HepG2 (cell line): ENCODE data around the gene SRGAP3. TPM values are rescaled to one million over a fixed set of nuclear protein-coding genes. Genes with fewer than 3 reads are reported as not detected.

Experiments
- ATAC-seq: fragments of 200-7000 bp; cut with Tn5 transposase; 3 replicates; pipeline ENCODE4 v1.9.1; 2020; ENCODE audit warnings: mild to moderate bottlenecking, moderate library complexity
- BruUV-seq: library from RNA; stranded (reverse); fragments of 400-500 nt; replicated peaks from 2 replicates; lab custom pipeline; 2021; lab: Mats Ljungman, UMichigan
- CTCF ChIA-PET: fragments of 300-600 bp; formaldehyde crosslinking; extraction: SDS; loops from one replicate; lab custom pipeline; 2021; ENCODE audit warnings: low total read pairs, inconsistent platforms, low intra/inter-chr PET ratio; lab: Yijun Ruan, JAX
- POLR2A ChIA-PET: fragments of 350-600 bp; sonication (Branson Sonifier 250); formaldehyde crosslinking; loops from one replicate; lab custom pipeline; 2020; ENCODE audit warnings: antibody characterized with exemption, inconsistent platforms; lab: Yijun Ruan, JAX
- DNase-seq: peaks from one replicate; pipeline ENCODE4 v3.0.0-alpha.2; 2015; ENCODE audit warnings: low spot score
- FAIRE-seq: peaks from 3 replicates; lab custom pipeline; 2011; peaks lifted over from hg19 to GRCh38; lab: Jason Lieb, UNC
- H2AFZ ChIP-seq: one replicate; pipeline ENCODE4 v1.6.1; 2011; ENCODE audit warnings: low read length, inconsistent platforms
- H3K27ac ChIP-seq: fragments of 300-600 bp; 3 replicates; pipeline ENCODE4 v1.8.0; 2011; ENCODE audit warnings: mixed run types, mild to moderate bottlenecking, mixed read lengths, low read length, inconsistent platforms; ENCODE audit not compliant: insufficient read depth; ENCODE audit errors: extremely low read length
- H3K27me3 ChIP-seq, 2 experiments: fragments of 200-600 bp in 1 of 2; 2 replicates in 1 of 2; 3 replicates in 1 of 2; pipeline versions ENCODE4 v1.6.0 to v1.8.0; 2011; ENCODE audit warnings: low read length in 2 of 2, mild to moderate bottlenecking in 2 of 2, moderate library complexity in 2 of 2, inconsistent platforms in 1 of 2; ENCODE audit not compliant: insufficient read depth in 2 of 2, control insufficient read depth in 1 of 2
- H3K36me3 ChIP-seq, 2 experiments: fragments of 200-600 bp in 1 of 2; replicated peaks in 1 of 2; 2 replicates in 1 of 2; 3 replicates in 1 of 2; pipeline versions ENCODE4 v1.5.1 to v1.8.0; 2011; ENCODE audit warnings: low read length in 2 of 2, inconsistent platforms in 1 of 2; ENCODE audit not compliant: insufficient read depth in 2 of 2, control insufficient read depth in 1 of 2
- H3K4me1 ChIP-seq: 2 replicates; pipeline ENCODE4 v1.5.1; 2012; ENCODE audit warnings: low read length, inconsistent platforms; ENCODE audit not compliant: insufficient read depth
- H3K4me2 ChIP-seq: 2 replicates; pipeline ENCODE4 v1.6.0; 2011; ENCODE audit warnings: low read depth, low read length, inconsistent platforms
- H3K4me3 ChIP-seq, 3 experiments: fragments of 200-600 bp in 1 of 3; sonication (generic), shearing (Covaris generic) in 1 of 3; replicated peaks in 1 of 3; 2 replicates each; pipeline ENCODE4 v1.5.1; 2011 to 2016; ENCODE audit warnings: low read length in 3 of 3, inconsistent platforms in 2 of 3, low read depth in 2 of 3, mild to moderate bottlenecking in 2 of 3, control low read depth in 1 of 3, mixed read lengths in 1 of 3; ENCODE audit not compliant: insufficient read depth in 1 of 3
- H3K79me2 ChIP-seq: one replicate; pipeline ENCODE4 v1.6.1; 2011; ENCODE audit warnings: low read length, inconsistent platforms; ENCODE audit not compliant: insufficient read depth
- H3K9ac ChIP-seq: 2 replicates; pipeline ENCODE4 v1.6.0; 2011; ENCODE audit warnings: mild to moderate bottlenecking, low read depth, low read length, inconsistent platforms; ENCODE audit not compliant: insufficient read depth
- H3K9me3 ChIP-seq: 2 replicates; pipeline ENCODE4 v1.5.1; 2012; ENCODE audit warnings: mild to moderate bottlenecking, low read length
- H4K20me1 ChIP-seq: 2 replicates; pipeline ENCODE4 v1.6.0; 2011; ENCODE audit warnings: inconsistent platforms, mild to moderate bottlenecking, low read length, moderate library complexity; ENCODE audit not compliant: insufficient read depth
- PCBP2 ChIP-seq: fragments of 200-400 bp; formaldehyde crosslinking; optimal IDR thresholded peaks from 2 replicates; pipeline ENCODE3; 2018; ENCODE audit warnings: low read length, low read depth; ENCODE audit not compliant: poor library complexity, severe bottlenecking
- RELA ChIP-seq: sonication (generic); formaldehyde crosslinking; IDR thresholded peaks from 2 replicates; pipeline ENCODE4 v1.4.0; 2020; ENCODE audit warnings: missing genetic modification reagents
- SRY ChIP-seq: sonication (generic); formaldehyde crosslinking; IDR thresholded peaks from 2 replicates; pipeline ENCODE4 v1.8.0; 2022; ENCODE audit warnings: mild to moderate bottlenecking, missing genetic modification reagents
- TSC22D2 ChIP-seq: sonication (generic); formaldehyde crosslinking; IDR thresholded peaks from 2 replicates; pipeline ENCODE4 v1.5.1; 2020; ENCODE audit warnings: missing genetic modification reagents, mild to moderate bottlenecking, borderline replicate concordance
- ZNF331 ChIP-seq: sonication (generic); formaldehyde crosslinking; IDR thresholded peaks from 2 replicates; pipeline ENCODE4 v1.4.0; 2020; ENCODE audit warnings: missing genetic modification reagents
- ZNF674 ChIP-seq: sonication (generic); formaldehyde crosslinking; IDR thresholded peaks from 2 replicates; pipeline ENCODE4 v1.5.0; 2020; ENCODE audit warnings: low read depth, mild to moderate bottlenecking, missing genetic modification reagents
- WGBS: methylation state at CpG from one replicate; pipeline ENCODE4 v1.1.6; 2017; ENCODE audit warnings: low lambda C conversion rate; 5-methylcytosine and 5-hydroxymethylcytosine counted together
- in situ Hi-C: cut with HindIII; loops from 2 replicates; pipeline ENCODE4 v1.10.0; 2017; ENCODE audit warnings: low pct_unique_long_range_greater_than_20kb; ENCODE audit not compliant: extremely low pct_ligation_motif_present
- intact Hi-C: fragments of 100-400 bp; cut with micrococcal nuclease; formaldehyde crosslinking; loops from one replicate; pipeline ENCODE4 v1.10.0; 2022; ENCODE audit not compliant: unreplicated experiment
- polyA plus RNA-seq, 8 experiments: library from polyadenylated mRNA; depleted of rRNA in 3 of 8; stranded (reverse) in 7 of 8; unstranded in 1 of 8; fragments of >200 nt; fragmentation: Illumina TruSeq in 4 of 8; extraction: Trizol in 4 of 8; gene quantifications; 2 replicates each; pipeline versions ENCODE4 v1.2.1 to v1.2.3, GENCODE V29; 2011 to 2016; ENCODE audit warnings: low read depth in 4 of 8, missing spikeins in 1 of 8, mixed read lengths in 1 of 8; ENCODE audit not compliant: insufficient read depth in 1 of 8
- total RNA-seq, 5 experiments: library from RNA; depleted of rRNA; stranded (reverse); fragments of >200 nt; fragmentation: Illumina TruSeq; extraction: Trizol; gene quantifications; 2 replicates each; pipeline ENCODE4 v1.2.3, GENCODE V29; 2016; ENCODE audit warnings: low read depth in 1 of 5
- TF ChIP-seq, protein P1 (sequence below): sonication (generic); formaldehyde crosslinking; IDR thresholded peaks from 2 replicates; pipeline ENCODE4 v1.5.1; 2020; ENCODE audit warnings: missing genetic modification reagents, mild to moderate bottlenecking, borderline replicate concordance
- TF ChIP-seq, protein P2 (sequence below): sonication (generic); formaldehyde crosslinking; conservative IDR thresholded peaks from 2 replicates; pipeline ENCODE4 v1.4.0; 2020; ENCODE audit warnings: missing genetic modification reagents
- TF ChIP-seq, protein P3 (sequence below): sonication (generic); formaldehyde crosslinking; IDR thresholded peaks from 2 replicates; pipeline ENCODE4 v1.5.1; 2020; ENCODE audit warnings: missing genetic modification reagents, mild to moderate bottlenecking, borderline replicate concordance
- TF ChIP-seq, protein P4 (sequence below): IDR thresholded peaks from 2 replicates; pipeline ENCODE4 v1.6.1; 2016; ENCODE audit warnings: missing compliant biosample characterization, missing genetic modification reagents, borderline replicate concordance
- TF ChIP-seq, protein P5 (sequence below): sonication (generic); formaldehyde crosslinking; IDR thresholded peaks from 2 replicates; pipeline ENCODE4 v1.8.0; 2022; ENCODE audit warnings: missing genetic modification reagents, mild to moderate bottlenecking, borderline replicate concordance

Gene SRGAP3
- total and polyA plus RNA-seq, 2 of the 13 experiments (the other 11 are each of a cell fraction or from before 2014, with no cell fraction given), result 1.2 to 1.4 TPM

DNA sequence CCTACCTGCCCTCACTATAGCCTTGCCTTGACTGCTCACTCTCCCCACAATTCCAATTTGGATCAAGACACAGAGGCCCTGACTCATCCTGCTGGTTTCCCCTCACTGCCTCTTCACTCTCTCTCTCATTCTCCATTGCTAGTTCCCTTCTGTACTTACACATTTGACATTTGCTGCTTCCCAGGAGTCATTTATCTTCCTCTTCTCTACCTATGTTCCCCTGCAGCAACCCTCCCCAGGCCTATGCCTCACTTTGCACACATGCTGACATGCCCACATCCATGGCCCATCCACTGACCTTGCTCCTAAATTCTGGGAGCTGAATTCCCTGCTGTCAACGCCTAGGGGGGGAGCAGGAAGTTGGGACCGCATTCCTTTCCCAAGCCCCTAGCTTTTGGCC lies 82.2 kb downstream of the SRGAP3 start:
- WGBS, result 0% methylated on average over 2 of the region's 2 CpGs
- POLR2A ChIA-PET, result no interaction called here

DNA sequence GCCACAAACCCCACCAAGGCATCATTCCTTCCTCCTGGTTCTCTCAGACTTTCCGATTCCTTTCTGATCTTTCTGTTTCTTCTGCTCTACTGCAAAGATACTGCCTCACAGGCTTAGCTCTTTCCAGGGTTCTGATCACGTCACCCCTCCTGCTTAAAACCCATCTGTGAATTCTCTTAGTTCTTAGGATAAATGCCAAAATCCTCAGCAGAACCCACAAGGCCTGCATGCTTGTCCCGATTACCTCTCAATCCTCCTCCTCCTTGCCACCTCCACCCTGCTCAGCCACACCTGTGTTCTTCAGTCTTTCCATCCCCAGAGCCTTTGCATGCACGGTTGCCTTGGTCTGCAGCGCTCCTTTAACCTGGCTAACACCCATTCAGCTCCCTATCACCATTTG lies 84.0 kb downstream of the SRGAP3 start:
- no peak for TF ChIP-seq TSC22D2
- TF ChIP-seq PCBP2, result no peak
- TF ChIP-seq ZNF674 (CRISPR knock-in tag), result no peak
- TF ChIP-seq, protein P1, sequence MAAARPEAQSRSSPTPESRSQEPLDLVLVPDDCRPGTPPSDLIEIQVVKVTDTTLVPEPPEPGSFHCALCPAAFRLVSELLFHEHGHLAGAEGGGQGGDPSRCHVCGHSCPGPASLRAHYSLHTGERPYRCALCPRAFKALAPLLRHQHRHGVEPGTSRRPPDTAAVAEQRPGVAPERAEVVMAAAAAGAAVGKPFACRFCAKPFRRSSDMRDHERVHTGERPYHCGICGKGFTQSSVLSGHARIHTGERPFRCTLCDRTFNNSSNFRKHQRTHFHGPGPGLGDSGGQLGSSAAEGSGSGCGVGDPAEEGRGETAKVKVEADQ (CRISPR knock-in tag), result no peak
- TF ChIP-seq, protein P2, sequence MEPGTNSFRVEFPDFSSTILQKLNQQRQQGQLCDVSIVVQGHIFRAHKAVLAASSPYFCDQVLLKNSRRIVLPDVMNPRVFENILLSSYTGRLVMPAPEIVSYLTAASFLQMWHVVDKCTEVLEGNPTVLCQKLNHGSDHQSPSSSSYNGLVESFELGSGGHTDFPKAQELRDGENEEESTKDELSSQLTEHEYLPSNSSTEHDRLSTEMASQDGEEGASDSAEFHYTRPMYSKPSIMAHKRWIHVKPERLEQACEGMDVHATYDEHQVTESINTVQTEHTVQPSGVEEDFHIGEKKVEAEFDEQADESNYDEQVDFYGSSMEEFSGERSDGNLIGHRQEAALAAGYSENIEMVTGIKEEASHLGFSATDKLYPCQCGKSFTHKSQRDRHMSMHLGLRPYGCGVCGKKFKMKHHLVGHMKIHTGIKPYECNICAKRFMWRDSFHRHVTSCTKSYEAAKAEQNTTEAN (CRISPR knock-in tag), result no peak
- TF ChIP-seq, protein P3, sequence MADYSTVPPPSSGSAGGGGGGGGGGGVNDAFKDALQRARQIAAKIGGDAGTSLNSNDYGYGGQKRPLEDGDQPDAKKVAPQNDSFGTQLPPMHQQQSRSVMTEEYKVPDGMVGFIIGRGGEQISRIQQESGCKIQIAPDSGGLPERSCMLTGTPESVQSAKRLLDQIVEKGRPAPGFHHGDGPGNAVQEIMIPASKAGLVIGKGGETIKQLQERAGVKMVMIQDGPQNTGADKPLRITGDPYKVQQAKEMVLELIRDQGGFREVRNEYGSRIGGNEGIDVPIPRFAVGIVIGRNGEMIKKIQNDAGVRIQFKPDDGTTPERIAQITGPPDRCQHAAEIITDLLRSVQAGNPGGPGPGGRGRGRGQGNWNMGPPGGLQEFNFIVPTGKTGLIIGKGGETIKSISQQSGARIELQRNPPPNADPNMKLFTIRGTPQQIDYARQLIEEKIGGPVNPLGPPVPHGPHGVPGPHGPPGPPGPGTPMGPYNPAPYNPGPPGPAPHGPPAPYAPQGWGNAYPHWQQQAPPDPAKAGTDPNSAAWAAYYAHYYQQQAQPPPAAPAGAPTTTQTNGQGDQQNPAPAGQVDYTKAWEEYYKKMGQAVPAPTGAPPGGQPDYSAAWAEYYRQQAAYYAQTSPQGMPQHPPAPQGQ (CRISPR knock-in tag), result no peak
- no peak for TF ChIP-seq SRY (CRISPR knock-in tag)
- TF ChIP-seq, all 625 proteins: peak for 0
- no peak overlapping the region for H3K27ac ChIP-seq
- ChIA-PET POLR2A (interaction anchor here (0.6 kb wide), 1 partner anchor 477 kb away, joined by 5 read pairs; no protein-coding TSS in a partner anchor), CTCF (no interaction called here)
- no peak overlapping the region for H3K4me3 ChIP-seq
- DNase-seq (no peak), FAIRE-seq (no peak), ATAC-seq (no peak)
- no peaks in the 10 kb centered on the region; a peak in 1 of 5 replicates for H3K27me3 ChIP-seq
- H3K36me3 ChIP-seq, result no peaks in the 10 kb centered on the region
- H3K9ac ChIP-seq, result no peak overlapping the region
- no peaks in the 10 kb centered on the region for H4K20me1 ChIP-seq
- no peaks in the 10 kb centered on the region for H3K9me3 ChIP-seq
- WGBS, result 23% methylated on average over 5 of the region's 5 CpGs
- in situ Hi-C loops (no loop called here), intact Hi-C loops (no loop called here)
- no peaks in the 10 kb centered on the region for H3K4me1 ChIP-seq
- H3K79me2 ChIP-seq, result no peaks in the 10 kb centered on the region
- no peak overlapping the region for H2AFZ ChIP-seq
- H3K4me2 ChIP-seq, result no peak overlapping the region
- BruUV-seq, result no TSS peak

More for the DNA sequence above, 82.2 kb downstream of the SRGAP3 start:
- no peaks in the 10 kb centered on the region for H3K79me2 ChIP-seq
- ATAC-seq (no peak), FAIRE-seq (no peak), DNase-seq (no peak)
- no peaks in the 10 kb centered on the region for H4K20me1 ChIP-seq
- no TSS peak for BruUV-seq
- no peak overlapping the region for H3K27ac ChIP-seq
- CTCF ChIA-PET, result no interaction called here
- no peak overlapping the region for H3K9ac ChIP-seq
- TF ChIP-seq, protein P4, sequence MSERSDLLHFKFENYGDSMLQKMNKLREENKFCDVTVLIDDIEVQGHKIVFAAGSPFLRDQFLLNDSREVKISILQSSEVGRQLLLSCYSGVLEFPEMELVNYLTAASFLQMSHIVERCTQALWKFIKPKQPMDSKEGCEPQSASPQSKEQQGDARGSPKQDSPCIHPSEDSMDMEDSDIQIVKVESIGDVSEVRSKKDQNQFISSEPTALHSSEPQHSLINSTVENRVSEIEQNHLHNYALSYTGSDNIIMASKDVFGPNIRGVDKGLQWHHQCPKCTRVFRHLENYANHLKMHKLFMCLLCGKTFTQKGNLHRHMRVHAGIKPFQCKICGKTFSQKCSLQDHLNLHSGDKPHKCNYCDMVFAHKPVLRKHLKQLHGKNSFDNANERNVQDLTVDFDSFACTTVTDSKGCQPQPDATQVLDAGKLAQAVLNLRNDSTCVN (CRISPR knock-in tag), result no peak
- TF ChIP-seq ZNF331 (CRISPR knock-in tag), result no peak
- TF ChIP-seq, protein P5, sequence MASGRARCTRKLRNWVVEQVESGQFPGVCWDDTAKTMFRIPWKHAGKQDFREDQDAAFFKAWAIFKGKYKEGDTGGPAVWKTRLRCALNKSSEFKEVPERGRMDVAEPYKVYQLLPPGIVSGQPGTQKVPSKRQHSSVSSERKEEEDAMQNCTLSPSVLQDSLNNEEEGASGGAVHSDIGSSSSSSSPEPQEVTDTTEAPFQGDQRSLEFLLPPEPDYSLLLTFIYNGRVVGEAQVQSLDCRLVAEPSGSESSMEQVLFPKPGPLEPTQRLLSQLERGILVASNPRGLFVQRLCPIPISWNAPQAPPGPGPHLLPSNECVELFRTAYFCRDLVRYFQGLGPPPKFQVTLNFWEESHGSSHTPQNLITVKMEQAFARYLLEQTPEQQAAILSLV (CRISPR knock-in tag), result no peak
- TF ChIP-seq ZNF674 (CRISPR knock-in tag), result no peak
- TF ChIP-seq RELA (CRISPR knock-in tag), result no peak
- H2AFZ ChIP-seq, result no peak overlapping the region
- H3K4me3 ChIP-seq, result no peak overlapping the region
- in situ Hi-C loops, result no loop called here
- no peak overlapping the region for H3K4me2 ChIP-seq
- H3K36me3 ChIP-seq, result no peaks in the 10 kb centered on the region
- no peaks in the 10 kb centered on the region; a peak in 2 of 5 replicates for H3K27me3 ChIP-seq
- H3K9me3 ChIP-seq, result no peaks in the 10 kb centered on the region
- intact Hi-C loops, result no loop called here
- H3K4me1 ChIP-seq, result peaks cover 1% of the 10 kb centered on the region; the same call in 1 of the 2 replicates
